H1 (cell line): ENCODE data around the gene RPS6KL1. TPM values are rescaled to one million over a fixed set of nuclear protein-coding genes. Genes with fewer than 3 reads are reported as not detected.

ENCODE experiments used
- TCF12 ChIP-seq: IDR thresholded peaks from 2 replicates; pipeline ENCODE4 v1.6.1; 2011; ENCODE audit warnings: low read depth, mild to moderate bottlenecking, low read length
- TEAD4 ChIP-seq: IDR thresholded peaks from 2 replicates; pipeline ENCODE4 v1.6.1; 2012; ENCODE audit warnings: low read depth, low read length, inconsistent platforms, mixed read lengths
- polyA plus RNA-seq, 7 experiments: library from polyadenylated mRNA; depleted of rRNA in 3 of 7; stranded (reverse) in 5 of 7; unstranded in 2 of 7; fragments of >200 nt in 5 of 7; fragments of 200-250 nt in 2 of 7; gene quantifications; 1 replicate in 5 of 7; 2 replicates in 1 of 7; 4 replicates in 1 of 7; pipeline versions ENCODE4 v1.2.1 to v1.2.3, GENCODE V29; 2011 to 2013; ENCODE audit warnings: missing spikeins in 2 of 7, mixed read lengths in 2 of 7
- total RNA-seq: library from RNA; stranded (reverse); fragmentation: NEBNext Ultra II Directional; extraction: Animal tissue kit (Norgen Biotek cat#: 25700); gene quantifications from 2 replicates; pipeline ENCODE4 v1.2.1, GENCODE V29; 2021

The RPS6KL1 gene
- total and polyA plus RNA-seq, 2 of the 8 experiments (the other 6 are each of a cell fraction or from before 2014, with no cell fraction given), result 9.8 to 13.8 TPM

DNA sequence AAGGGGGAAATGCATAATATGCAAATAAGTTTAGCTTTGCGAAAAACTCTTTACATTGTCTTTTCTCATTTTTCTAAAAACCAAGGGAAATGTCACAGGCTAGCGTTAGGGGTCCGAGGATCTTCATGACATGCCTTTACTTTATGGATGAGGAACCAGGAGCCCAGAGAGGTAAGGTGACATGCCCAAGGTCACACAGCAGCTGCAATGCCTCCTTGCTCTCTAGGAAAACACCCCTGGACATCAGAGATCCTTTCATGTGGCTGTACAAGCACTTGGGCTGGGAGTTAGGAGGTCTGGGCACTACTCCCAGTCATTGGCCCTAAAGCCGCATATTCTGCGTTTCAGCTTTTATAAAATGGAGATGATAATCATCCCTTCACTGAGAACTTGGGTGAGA, 47.9 kb downstream of the RPS6KL1 start (continued):
- no peak for TF ChIP-seq TCF12
- TF ChIP-seq TEAD4, result no peak
